Gastrocnemius medialis (tissue), 4 donors: ENCODE results near the gene TNS4. TPM values are rescaled to one million over a fixed set of nuclear protein-coding genes. Genes with fewer than 3 reads are reported as not detected.

Experiments used
- ATAC-seq, 2 donors: fragments of 150-250 bp; one replicate each; pipeline ENCODE4 v1.9.1; 2016
- DNase-seq, 2 donors: peaks; one replicate each; pipeline ENCODE4 v3.0.0-alpha.2; 2019
- H3K27ac ChIP-seq, 4 donors: fragments of 200-600 bp; sonication (generic); 1 replicate in 1 of 4; 2 replicates in 3 of 4; pipeline ENCODE4 v1.5.1; 2016 to 2018; ENCODE audit warnings: mild to moderate bottlenecking in 2 of 4, moderate library complexity in 1 of 4
- H3K27me3 ChIP-seq, 3 donors: fragments of 200-600 bp; sonication (generic) in 2 of 3; 1 replicate in 1 of 3; 2 replicates in 2 of 3; pipeline versions ENCODE4 v1.5.1 to v1.6.0; 2016 to 2019; ENCODE audit warnings: mild to moderate bottlenecking in 1 of 3, moderate library complexity in 1 of 3
- H3K36me3 ChIP-seq, 2 donors: fragments of 200-600 bp; sonication (generic) in 1 of 2; one replicate each; pipeline ENCODE4 v1.5.1; 2017 to 2018
- H3K4me1 ChIP-seq, 2 donors: fragments of 200-600 bp; sonication (generic) in 1 of 2; one replicate each; pipeline ENCODE4 v1.5.1; 2016 to 2017; ENCODE audit warnings: mild to moderate bottlenecking in 2 of 2
- H3K4me3 ChIP-seq, 4 donors: fragments of 200-600 bp; sonication (generic) in 3 of 4; 1 replicate in 1 of 4; 2 replicates in 3 of 4; pipeline ENCODE4 v1.5.1; 2016 to 2019; ENCODE audit warnings: mild to moderate bottlenecking in 2 of 4
- H3K9me3 ChIP-seq, 3 donors: fragments of 200-600 bp; sonication (generic) in 2 of 3; 1 replicate in 1 of 3; 2 replicates in 2 of 3; pipeline ENCODE4 v1.5.1; 2016 to 2019
- CTCF ChIP-seq, 5 experiments: fragments of 450-650 bp in 3 of 5; fragments of 200-600 bp in 2 of 5; sonication (generic) in 2 of 5; IDR thresholded peaks in 4 of 5; conservative IDR thresholded peaks in 1 of 5; 1 replicate in 4 of 5; 2 replicates in 1 of 5; pipeline ENCODE4 v1.5.1; 2016 to 2019; ENCODE audit warnings: antibody characterized with exemption in 5 of 5, mild to moderate bottlenecking in 3 of 5, moderate library complexity in 3 of 5
- POLR2A ChIP-seq, 2 donors: fragments of 450-650 bp; IDR thresholded peaks; one replicate each; pipeline ENCODE4 v1.6.1; 2017; ENCODE audit warnings: antibody characterized with exemption in 2 of 2, mild to moderate bottlenecking in 2 of 2, moderate library complexity in 2 of 2
- in situ Hi-C, 4 donors: fragments of 200-750 bp; cut with MboI; loops; one replicate each; pipeline versions ENCODE4 v1.15.0 to v1.8.0; 2017; ENCODE audit warnings: low sequenced_read_pairs in 4 of 4
- intact Hi-C: fragments of 100-400 bp; cut with DNase I; formaldehyde crosslinking; loops from one replicate; pipeline ENCODE4 v1.15.1; 2023; ENCODE audit warnings: low total_unique reads
- total RNA-seq, 4 donors: library from RNA; depleted of rRNA; stranded (reverse); fragments of >200 nt; gene quantifications; one replicate each; pipeline versions ENCODE4 v1.1.0 to v1.2.3, GENCODE V29; 2016

The TNS4 gene
- total RNA-seq, 4 donors from 2014 or later: 0.18 TPM; not detected in 3

GRCh38 chr17:40447148-40447644 is 54.2 kb downstream of the TNS4 start:
- peak in 1 of 2 donors; percentile 38 for DNase-seq
- peaks cover 36 to 38% of the 10 kb centered on the region in 2 donors for H3K4me1 ChIP-seq

GRCh38 chr17:40445751-40446468 is 55.5 kb downstream of the TNS4 start:
- DNase-seq: no peak
- in situ Hi-C loops: loop anchor here in 2 of 4 donors (10.0 to 25.0 kb wide), 2 partner anchors 89 to 91 kb away; no protein-coding TSS in a partner anchor
- Histone ChIP-seq H3K9me3 (no peaks in the 10 kb centered on the region), H3K4me3 (peak overlapping the region; percentile 49 to 64 (median 56)), H3K4me1 (peaks cover 25 to 29% of the 10 kb centered on the region in 2 donors), H3K27ac (peak overlapping the region; percentile 48 to 82 (median 78)), H3K27me3 (peaks cover 0 to 2% (median 0%) of the 10 kb centered on the region in 3 donors), H3K36me3 (no peaks in the 10 kb centered on the region)
- no peak for ATAC-seq
- intact Hi-C loops: no loop called here
- no peak for TF ChIP-seq POLR2A (IDR thresholded peaks at IDR 0.05)
- TF ChIP-seq CTCF (IDR thresholded peaks at IDR 0.05 in 4 of 5, conservative IDR thresholded peaks at IDR 0.05 in 1 of 5): no peak

More at GRCh38 chr17:40447148-40447644, 54.2 kb downstream of the TNS4 start:
- peak in 1 of 2 donors; percentile 35 for ATAC-seq
- intact Hi-C loops: no loop called here
- no peaks in the 10 kb centered on the region for H3K36me3 ChIP-seq
- H3K4me3 ChIP-seq: peak overlapping the region in 3 of 4 donors; percentile 2 to 64 (median 28)
- H3K27me3 ChIP-seq: peaks cover 0 to 2% (median 0%) of the 10 kb centered on the region in 3 donors
- TF ChIP-seq CTCF (IDR thresholded peaks at IDR 0.05 in 4 of 5, conservative IDR thresholded peaks at IDR 0.05 in 1 of 5) (no peak), POLR2A (IDR thresholded peaks at IDR 0.05) (no peak)
- peak overlapping the region; percentile 60 to 79 (median 70) for H3K27ac ChIP-seq
- in situ Hi-C loops: loop anchor here in 2 of 4 donors (10.0 to 25.0 kb wide), 2 partner anchors 88 to 90 kb away; no protein-coding TSS in a partner anchor
- no peaks in the 10 kb centered on the region for H3K9me3 ChIP-seq

GRCh38 chr17:40443988-40444899 is 57.2 kb downstream of the TNS4 start:
- intact Hi-C loops: loop anchor here (1.0 to 5.0 kb wide), 3 partner anchors 33 to 116 kb away; no protein-coding TSS in a partner anchor
- Histone ChIP-seq H3K27ac (peak overlapping the region; percentile 48 to 82 (median 78)), H3K36me3 (no peaks in the 10 kb centered on the region), H3K4me1 (peaks cover 15 to 22% of the 10 kb centered on the region in 2 donors), H3K9me3 (no peaks in the 10 kb centered on the region), H3K4me3 (peak overlapping the region; percentile 49 to 64 (median 56)), H3K27me3 (peaks cover 0 to 2% (median 0%) of the 10 kb centered on the region in 3 donors)
- in situ Hi-C loops: loop anchor here (5.0 to 25.0 kb wide), 3 partner anchors 88 to 93 kb away; no protein-coding TSS in a partner anchor
- ATAC-seq (no peak), DNase-seq (no peak)
- TF ChIP-seq POLR2A (IDR thresholded peaks at IDR 0.05) (no peak), CTCF (IDR thresholded peaks at IDR 0.05 in 4 of 5, conservative IDR thresholded peaks at IDR 0.05 in 1 of 5) (peak in 2 of 5 experiments; percentile 4 to 8)
